Inferior parietal cortex (tissue), 1 donor: ENCODE data around the gene TCEAL2.
"Not testable (repeated sequence)": the region's sequence is repeated elsewhere in the genome, so short reads cannot be mapped to it uniquely, and the experiment has no call there.

Experiments used
- DNase-seq: peaks from one replicate; pipeline ENCODE4 v3.0.0-alpha.2; 2016; ENCODE audit errors: extremely low spot score

Gene TCEAL2

DNA sequence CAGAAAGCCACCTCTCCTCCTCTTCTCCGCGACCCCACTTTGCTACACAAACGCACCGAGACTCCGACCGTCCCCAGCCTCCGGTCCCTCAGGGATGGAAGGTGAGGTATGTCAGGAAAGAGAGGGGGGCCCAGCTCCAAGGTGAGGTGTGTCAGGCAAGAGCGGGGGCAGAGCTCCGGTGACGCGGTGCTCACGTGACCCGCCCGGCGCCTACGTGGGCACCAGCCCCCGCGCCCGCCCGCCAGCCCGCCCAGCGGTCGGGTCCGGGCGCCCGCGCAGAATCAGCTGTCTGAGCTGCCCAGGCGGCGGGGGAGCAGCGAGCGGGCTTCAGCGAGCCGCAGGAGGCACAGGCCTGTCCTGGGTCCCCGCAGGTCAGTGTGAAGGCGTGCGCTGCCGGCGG, at the start of gene TCEAL2:
TSS of gene TCEAL2 (plus strand) at position 244 of the 400 bp plus-strand sequence. CDS start 1,152 bp downstream, outside the sequence.
- DNase-seq = not testable (repeated sequence)

DNA sequence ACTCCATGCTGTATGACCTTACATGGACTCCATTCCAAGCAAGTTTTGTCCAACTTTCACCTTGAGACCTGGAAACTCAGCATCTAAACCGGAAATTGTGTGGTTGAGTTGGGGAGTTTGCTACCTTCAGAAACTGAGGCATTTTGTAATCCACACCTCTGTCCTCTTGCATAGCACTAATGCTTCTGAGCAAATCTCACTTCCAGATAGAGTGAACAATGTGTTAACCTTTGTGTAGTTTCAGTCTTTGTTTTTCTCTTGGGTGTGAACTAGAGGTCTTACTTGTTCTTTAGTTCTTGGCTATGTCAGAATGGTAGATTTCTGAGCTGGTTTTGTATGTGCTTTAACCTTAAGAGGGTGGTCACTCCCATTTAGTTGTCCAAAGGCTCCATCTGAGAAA, 48.1 kb upstream of the TCEAL2 start:
- no peak for DNase-seq

DNA sequence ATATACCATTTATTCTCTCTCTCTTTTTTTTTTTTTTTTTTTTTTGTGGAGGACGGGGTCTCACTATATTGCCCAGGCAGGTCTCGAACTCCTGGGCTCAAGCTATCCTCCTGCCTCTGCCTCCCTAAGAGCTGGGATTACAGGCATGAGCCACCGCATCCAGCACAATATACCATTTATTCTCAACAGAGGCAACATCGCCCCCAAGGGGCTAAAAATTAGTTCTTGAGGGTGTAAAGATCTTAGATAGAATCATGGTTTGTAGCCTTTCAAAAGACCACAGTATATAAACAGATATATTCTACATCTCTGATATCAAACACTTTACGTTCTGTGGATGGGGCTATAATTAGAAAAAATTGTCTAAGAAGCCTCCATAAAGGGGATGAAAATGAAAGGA, 39.8 kb upstream of the TCEAL2 start:
- no peak for DNase-seq

DNA sequence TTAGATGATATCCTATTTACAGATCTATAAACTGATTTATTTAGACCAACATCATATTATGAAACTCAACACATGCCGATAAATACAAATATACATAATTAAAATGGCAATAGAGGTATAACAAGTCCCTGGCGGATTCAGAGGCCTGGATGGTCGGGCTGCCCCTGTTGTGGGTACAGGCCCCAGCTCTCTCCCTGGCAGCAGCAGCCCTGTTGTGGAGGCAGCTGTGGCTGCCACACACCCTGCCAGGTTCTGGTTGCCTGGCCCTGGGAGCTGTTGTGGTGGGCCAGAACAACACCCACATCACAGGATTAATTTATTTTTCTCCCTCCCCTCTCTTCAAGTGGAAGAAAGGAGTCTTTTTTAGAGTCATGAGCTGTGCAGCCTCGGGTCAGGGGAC, 12.1 kb upstream of the TCEAL2 start:
- DNase-seq = no peak

DNA sequence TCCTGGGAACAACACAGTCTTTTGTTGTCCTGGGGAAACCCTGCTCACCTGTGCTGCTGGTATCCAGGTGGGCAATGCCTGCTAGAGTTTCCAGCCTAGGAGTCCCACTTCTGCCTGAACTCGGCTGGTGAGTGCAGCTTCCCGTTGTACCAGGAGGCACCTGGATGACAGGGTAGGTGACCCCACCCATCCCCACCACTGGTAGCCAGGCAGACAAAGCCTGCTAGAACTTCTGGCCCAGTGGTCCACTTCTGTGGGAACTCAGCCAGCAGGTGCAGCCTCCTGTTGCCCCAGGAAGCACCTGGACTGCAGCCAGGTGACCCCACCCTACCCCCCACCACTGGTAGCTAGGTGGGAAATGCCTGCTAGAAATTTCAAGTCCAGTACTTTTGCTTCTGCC, 9.7 kb upstream of the TCEAL2 start:
- no peak for DNase-seq

DNA sequence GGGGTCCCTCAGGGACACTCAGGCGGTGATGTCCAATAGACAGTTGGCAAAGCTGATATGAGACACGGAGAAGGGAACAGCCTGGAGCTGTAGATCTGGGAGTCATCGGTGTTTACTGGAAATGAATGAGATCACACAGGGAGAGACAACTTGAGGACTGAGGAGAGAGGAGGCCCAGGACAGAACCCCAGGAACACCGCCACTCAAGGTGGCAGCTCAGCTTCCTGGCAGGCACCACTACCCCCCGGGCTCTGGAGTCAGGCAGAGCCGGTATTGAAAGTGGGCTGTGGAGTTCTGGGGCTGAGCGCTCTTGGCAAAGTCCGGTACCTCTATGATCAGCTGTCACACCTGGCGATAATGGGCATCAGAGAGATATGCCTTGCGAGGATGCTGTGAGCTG, 465 bp upstream of the TCEAL2 start:
- not testable (repeated sequence) for DNase-seq

DNA sequence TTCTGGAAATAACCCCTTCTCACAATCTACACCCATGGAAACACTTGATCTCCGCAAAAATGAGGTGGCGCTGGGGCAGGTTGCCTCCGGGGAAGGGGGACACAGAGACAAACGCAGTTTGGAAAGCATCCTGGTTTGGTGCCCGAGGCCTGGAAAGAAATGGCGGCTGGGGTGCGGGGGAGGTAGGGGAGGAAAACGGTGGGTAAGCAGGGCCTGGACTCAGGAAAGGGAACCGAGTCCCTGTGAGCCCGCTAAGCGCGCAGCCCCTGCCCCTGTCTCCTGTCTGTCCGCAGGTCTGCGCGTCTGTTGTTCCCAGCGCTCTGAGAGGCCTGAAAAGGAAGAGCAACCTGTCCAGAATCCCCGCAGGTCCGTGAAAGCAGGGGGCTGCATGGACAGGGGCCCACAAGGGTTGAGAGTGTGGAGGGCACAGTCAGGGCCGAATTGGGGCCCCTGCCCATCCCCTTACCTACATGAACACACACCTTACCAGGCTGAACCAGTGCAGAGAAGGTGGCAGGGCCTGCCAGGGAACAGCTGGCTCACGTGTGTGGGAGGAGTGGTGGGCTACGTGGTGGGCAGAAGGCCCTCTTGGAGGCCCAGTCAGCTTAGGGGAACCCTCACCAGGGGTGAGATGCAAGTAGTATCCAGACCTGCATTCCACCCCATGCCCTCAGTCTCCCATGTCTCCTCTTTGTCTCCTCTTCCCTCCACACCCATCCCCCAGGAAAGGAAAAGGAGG, 770 bp downstream of the TCEAL2 start:
- DNase-seq = not testable (repeated sequence)

DNA sequence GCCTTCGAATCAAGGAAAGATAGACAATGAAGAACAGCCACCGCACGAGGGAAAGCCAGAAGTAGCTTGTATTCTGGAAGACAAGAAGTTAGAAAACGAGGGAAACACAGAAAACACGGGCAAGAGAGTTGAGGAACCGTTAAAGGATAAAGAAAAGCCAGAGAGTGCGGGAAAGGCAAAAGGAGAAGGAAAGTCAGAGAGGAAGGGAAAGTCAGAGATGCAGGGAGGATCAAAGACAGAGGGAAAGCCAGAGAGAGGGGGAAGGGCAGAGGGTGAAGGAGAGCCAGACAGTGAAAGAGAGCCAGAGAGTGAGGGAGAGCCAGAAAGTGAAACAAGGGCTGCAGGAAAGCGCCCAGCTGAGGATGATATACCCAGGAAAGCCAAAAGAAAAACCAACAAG, 1.4 kb downstream of the TCEAL2 start:
- no peak for DNase-seq

DNA sequence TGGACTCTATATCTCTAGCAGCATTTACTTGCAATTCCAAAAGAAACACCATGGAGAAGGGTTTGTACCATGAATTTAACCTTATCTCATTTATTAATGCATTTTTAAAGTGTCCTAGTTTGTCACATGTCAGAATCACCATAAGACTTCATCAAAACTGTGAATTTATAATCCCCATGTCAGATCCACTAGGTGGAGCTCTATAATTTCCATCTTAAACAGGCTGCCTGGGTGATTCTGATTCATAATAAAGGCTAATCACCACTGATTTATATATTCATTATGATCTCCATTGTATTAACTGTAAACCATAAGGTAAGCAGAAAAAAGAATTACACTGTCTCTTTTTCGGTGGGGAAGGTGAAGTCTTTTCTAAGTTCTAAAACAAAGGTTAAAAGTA, 4.0 kb downstream of the TCEAL2 start:
- no peak for DNase-seq

DNA sequence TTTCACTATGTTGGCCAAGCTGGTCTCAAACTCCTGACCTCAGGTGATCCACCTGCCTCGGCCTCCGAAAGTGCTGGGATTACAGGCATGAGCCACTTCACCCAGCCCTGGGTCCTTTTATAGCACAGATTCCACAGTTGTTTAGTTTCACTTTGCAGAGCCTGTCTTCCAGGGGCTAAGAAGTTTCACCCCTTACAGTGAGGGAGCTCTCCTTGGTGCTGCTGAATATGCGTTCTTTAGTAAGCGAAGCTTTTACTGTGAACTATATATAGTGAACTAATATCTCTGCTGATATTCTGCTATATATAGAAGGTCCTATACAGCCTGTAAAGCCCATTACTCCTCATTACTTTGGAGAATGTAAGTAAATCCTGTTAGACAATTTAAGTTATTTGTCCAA, 12.6 kb downstream of the TCEAL2 start:
- no peak for DNase-seq

DNA sequence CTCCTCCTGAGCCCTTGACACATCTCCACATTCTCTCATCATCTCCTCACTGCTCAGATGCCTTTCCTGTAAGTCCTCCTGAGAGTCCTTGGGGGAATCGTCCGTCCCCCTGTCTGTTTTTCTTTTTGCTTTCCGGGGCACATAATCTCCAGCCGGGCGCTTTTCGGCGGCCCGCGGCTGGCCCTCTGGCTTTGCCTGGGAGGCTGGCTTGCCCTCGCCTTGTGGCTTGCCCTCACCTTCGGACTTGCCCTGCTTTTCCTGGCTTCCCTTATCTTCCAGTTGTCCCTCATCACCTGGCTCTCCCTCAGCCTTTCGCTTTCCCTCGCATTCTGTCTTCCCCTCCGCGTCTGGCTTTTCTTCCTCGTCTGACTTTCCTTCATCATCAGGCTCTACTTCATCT, 15.4 kb downstream of the TCEAL2 start:
- not testable (repeated sequence) for DNase-seq

DNA sequence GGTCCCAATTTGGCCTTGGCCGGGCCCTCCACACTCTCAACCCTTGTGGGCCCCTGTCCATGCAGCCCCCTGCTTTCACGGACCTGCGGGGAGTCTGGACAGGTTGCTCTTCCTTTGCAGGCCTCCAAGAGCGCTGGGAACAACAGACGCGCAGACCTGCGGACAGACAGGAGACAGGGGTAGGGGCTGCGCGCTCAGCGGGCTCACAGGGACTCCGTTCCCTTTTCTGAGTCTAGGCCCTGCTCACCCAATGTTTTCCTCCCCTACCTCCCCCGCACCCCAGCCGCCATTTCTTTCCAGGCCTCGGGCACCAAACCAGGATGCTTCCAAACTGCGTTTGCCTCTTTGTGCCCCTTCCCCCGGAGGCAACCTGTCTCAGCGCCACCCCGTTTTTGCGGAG, 16.2 kb downstream of the TCEAL2 start:
- DNase-seq = not testable (repeated sequence)

DNA sequence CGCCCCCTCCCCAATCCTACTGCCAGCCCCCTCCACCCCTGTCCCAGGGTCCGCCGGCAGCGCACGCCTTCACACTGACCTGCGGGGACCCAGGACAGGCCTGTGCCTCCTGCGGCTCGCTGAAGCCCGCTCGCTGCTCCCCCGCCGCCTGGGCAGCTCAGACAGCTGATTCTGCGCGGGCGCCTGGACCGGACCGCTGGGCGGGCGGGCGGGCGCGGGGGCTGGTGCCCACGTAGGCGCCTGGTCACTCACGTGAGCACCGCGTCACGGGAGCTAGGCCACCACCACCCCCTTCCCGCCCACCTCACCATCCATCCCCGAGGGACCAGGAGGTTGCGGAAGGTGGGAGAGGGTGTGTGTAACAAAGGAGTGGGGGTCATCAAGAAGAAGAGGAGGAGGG, 16.8 kb downstream of the TCEAL2 start, which contains the start of gene TCEAL6:
TSS of gene TCEAL6 (minus strand) at position 208 of the 400 bp plus-strand sequence.
- not testable (repeated sequence) for DNase-seq

DNA sequence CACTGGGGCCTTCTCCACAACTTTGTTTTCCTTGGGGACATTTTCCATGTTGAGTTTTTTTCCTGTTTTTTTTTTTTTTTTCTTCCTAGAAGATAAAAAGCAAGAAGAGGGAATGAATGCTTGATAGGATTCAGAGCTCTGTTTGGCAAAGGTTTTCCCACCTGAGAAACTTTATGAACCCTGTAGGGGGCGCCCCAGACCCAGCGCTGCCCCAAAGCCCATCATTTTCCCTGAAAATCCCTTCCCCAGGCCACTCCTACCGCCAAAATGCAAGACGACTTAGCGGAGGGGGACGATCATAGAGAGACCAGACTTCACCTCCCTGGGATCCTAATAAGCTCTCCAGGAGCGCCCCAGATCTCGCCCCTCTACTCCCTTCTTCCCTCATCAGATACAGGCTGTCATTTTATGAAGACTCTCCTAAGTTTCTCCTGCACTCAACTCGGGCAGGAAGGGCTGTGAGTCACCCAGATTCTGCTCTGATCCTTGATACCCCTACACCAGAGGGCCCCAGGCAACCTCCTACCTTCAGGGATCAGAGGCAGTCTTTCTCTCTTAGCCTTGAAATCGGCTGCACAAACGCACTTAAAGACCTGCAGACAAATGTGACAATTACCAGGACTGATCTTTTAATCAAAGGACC, 28.9 kb downstream of the TCEAL2 start:
- no peak for DNase-seq

DNA sequence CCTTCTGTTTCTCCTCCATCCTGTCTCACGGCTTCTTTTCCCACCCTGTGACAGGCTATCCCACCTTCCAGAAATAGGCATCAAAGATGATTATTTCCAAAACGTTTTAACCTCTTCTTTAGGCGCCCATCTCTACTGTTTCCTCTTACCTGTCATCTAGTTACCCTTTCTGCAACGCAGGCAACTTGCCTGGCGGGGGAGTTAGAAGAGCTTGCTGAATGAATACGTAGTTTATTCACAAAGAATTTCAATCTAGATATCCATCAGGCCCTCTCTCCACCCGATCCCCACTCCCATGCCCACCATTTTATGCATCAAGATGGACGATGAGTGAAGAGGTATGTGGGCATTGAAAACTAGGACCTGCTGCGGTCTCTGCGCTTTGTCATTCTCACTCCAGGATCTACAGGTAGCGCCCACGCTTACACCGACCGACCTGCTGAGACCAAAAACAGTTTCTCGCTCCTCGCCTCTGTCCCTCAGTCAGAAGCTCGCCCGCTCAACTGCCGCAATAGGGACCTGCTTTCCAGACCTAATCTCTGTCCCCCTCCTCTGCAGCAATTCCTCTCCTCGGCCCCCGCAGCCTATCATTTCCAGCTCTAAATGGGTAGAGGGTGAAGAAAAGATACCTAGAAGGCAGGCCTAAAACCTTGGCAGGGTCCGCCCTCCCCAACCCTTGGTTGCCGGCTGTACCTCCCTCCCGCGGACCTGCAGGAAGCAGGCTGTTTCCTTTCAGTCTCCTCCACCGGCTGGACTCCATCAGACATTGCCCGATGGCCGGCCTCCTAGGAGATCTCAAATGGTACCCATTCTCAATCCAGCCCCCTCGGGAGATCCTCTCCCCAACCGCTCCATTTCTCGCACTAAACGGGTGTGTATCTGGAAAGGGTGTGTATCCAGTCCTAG, 29.7 kb downstream of the TCEAL2 start:
- peak; percentile 13 for DNase-seq

DNA sequence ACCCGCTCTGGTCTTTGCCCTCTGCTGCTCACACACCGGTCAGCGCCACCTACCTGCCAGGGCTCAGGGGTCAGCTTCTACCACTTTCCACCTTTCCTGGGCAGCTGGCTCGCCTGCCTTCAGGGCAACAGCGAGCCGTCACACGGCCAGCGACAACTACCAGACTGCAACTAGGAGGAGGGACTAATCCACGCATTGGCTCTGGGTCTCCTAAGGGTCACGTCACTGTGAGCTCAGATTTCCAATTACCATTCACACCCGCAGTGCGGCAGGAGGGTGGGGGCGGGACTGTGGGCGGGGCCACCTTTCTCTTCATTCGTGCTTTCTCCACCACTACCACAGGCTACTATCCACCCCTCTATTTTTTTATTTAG, 30.3 kb downstream of the TCEAL2 start, which contains the start of gene BEX5:
TSS of gene BEX5 (minus strand) at position 172 of the 374 bp plus-strand sequence. CDS start 1,712 bp downstream, outside the sequence.
- peak; percentile 44 for DNase-seq
